MM.1S (cell line): ENCODE results near the gene KMO.

ENCODE experiments used
- EZH2 ChIP-seq: fragments of 300-600 bp; sonication (generic); optimal IDR thresholded peaks from 2 replicates; pipeline ENCODE3; 2017; ENCODE audit warnings: low read depth, mild to moderate bottlenecking, antibody characterized with exemption, low read length, mixed read lengths
- EZH2phosphoT487 ChIP-seq: fragments of 300-600 bp; sonication (generic); IDR thresholded peaks from 2 replicates; pipeline ENCODE4 v1.6.1; 2018; ENCODE audit warnings: antibody characterized with exemption, low read length
- TF ChIP-seq, protein P1 (sequence below): fragments of 300-600 bp; sonication (generic); IDR thresholded peaks from 2 replicates; pipeline ENCODE4 v1.5.1; 2016; ENCODE audit warnings: antibody characterized with exemption, low read length, mixed read lengths

DNA sequence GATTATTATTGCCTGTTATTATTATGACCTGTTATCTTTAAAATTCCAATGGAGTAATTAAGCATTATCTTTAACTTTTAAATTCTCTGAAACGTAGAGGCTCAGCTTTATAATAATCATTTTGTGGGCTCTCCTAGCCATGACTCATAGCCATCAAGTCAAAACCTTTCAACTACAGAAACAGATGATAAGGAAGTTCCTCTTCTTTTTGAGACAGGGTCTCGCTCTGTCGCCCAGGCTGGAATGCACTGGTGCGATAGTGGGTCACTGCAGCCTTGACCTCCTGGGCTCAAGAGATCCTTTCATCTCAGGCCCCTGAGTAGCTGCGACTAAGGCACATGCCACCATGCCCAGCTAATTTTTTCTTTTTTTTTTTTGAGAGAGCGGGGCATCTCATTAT, 64.5 kb downstream of the KMO start:
- TF ChIP-seq, protein P1, sequence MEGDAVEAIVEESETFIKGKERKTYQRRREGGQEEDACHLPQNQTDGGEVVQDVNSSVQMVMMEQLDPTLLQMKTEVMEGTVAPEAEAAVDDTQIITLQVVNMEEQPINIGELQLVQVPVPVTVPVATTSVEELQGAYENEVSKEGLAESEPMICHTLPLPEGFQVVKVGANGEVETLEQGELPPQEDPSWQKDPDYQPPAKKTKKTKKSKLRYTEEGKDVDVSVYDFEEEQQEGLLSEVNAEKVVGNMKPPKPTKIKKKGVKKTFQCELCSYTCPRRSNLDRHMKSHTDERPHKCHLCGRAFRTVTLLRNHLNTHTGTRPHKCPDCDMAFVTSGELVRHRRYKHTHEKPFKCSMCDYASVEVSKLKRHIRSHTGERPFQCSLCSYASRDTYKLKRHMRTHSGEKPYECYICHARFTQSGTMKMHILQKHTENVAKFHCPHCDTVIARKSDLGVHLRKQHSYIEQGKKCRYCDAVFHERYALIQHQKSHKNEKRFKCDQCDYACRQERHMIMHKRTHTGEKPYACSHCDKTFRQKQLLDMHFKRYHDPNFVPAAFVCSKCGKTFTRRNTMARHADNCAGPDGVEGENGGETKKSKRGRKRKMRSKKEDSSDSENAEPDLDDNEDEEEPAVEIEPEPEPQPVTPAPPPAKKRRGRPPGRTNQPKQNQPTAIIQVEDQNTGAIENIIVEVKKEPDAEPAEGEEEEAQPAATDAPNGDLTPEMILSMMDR = no peak
- TF ChIP-seq EZH2 (no peak), EZH2phosphoT487 (no peak)
